GM18498 (cell line): ENCODE data around the gene HTN3.
A peak's percentile ranks its signal among the peaks of the same experiment; 100 is the strongest.
"Not testable (repeated sequence)": the region's sequence is repeated elsewhere in the genome, so short reads cannot be mapped to it uniquely, and the experiment has no call there.

Experiments used
- ATAC-seq: cut with Tn5 transposase; IDR thresholded peaks from one replicate; pipeline ENCODE4 v1.9.1; 2021; ENCODE audit warnings: mild to moderate bottlenecking, moderate library complexity; ENCODE audit not compliant: unreplicated experiment

HTN3 gene

GRCh38 chr4:70028159-70028558 lies at the start of gene HTN3:
Gene HTN3, plus strand, starts transcription at chr4:70028459. Its CDS starts 2,282 bp downstream, at chr4:70030741.
- ATAC-seq: not testable (repeated sequence)

DNA sequence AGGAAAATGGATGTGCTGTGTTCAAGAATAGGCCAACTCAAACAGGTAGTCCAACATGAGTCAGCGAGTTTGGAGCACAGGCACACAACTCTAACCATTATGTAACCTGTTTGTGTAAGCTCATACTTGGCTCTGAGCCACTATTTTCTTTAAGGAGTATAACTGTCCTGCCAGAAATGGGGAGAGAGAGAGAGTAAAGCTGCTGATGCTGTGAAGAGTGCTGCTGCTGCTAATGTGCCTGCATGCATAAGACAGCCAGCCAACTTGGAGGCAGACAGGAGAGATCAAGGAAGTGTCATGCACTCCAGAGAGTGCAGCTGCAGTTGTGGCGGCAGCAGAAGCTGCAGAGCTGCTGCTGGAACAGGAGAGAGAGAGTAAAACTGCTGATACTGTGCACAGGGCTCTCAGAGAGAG lies 44.2 kb upstream of the HTN3 start:
- no peak for ATAC-seq

- no peak for ATAC-seq
These were observed 41.6 kb upstream of the HTN3 start for GRCh38 chr4:69986663-69987062.

DNA sequence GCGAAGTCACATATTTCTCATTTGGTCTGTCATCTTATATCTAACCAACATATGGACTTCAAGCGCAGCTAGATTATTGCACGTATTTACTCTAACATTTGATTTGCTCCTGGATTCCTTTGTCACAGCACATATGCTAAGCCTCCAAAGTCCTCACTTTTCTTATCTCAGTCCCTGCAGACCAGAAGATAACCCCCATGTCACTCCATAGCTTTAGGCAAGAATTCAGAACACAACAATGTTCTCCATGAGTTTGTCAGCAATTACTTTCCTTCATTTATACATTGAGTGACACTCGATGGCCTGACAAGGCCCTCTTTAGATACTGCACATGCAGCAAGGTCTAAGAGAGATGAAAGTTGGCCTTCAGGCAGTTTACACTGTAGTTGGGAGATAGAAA lies 37.2 kb upstream of the HTN3 start:
- no peak for ATAC-seq

- ATAC-seq: no peak
These were observed 33.5 kb upstream of the HTN3 start for GRCh38 chr4:69994782-69995181.

DNA sequence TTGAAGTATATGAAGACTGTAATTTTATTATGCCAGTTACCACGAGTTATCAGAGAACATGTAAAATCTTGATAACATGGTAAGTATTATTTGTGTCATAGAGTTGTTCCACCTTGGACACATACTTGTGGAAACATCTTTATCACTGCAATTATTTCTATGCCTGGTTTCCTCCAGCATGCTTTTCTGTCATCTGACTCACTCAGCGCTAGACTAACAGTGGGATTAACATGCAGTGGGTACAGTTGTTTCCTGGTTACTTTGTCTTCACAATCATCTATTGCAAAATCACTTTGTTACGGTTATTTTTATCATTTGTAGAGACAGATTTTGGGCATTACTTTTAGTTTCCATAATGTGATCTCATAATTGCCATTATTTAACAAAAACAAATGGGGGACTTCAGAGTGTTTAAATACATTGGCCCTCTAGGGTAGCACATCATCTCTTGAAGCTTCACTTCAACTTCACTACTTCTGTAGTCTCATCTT lies 32.7 kb upstream of the HTN3 start, which contains the start of gene STATH:
Gene STATH, plus strand, starts transcription at position 441 of the 491 bp plus-strand sequence. CDS start 2,472 bp downstream, outside the sequence.
- ATAC-seq: no peak

GRCh38 chr4:69999420-69999819 lies 28.8 kb upstream of the HTN3 start:
- no peak for ATAC-seq

DNA sequence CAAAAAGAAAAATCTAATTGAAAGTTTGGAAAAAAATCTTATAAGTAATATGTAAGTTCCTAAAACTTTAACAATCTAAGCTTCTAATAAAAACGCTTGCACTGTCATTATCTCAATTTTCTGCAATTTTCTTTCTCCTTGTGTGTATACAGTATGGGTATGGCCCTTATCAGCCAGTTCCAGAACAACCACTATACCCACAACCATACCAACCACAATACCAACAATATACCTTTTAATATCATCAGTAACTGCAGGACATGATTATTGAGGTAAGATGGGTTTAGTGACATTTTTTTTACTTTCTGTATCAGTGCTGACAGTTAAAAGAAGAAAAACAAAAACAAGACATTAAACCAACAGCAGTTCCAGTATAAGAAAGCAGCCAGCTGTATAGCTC lies 27.5 kb upstream of the HTN3 start:
- no peak for ATAC-seq

GRCh38 chr4:70002507-70002906 lies 25.8 kb upstream of the HTN3 start:
- ATAC-seq: no peak

GRCh38 chr4:70008771-70009170 lies 19.5 kb upstream of the HTN3 start:
- ATAC-seq: no peak

DNA sequence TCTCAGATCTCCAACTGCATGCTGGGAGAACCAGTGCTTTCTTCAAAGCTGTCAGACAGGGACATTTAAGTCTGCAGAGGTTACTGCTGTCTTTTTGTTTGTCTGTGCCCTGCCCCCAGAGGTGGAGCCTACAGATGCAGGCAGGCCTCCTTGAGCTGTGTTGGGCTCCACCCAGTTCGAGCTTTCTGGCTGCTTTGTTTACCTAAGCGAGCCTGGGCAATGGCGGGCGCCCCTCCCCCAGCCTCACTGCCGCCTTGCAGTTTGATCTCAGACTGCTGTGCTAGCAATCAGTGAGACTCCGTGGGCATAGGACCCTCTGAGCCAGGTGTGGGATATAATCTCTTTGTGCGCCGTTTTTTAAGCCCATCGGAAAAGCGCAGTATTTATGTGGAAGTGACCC lies 9.3 kb upstream of the HTN3 start:
- not testable (repeated sequence) for ATAC-seq

GRCh38 chr4:70023218-70023617 lies 5.0 kb upstream of the HTN3 start:
- no peak for ATAC-seq

- ATAC-seq: no peak
These were observed 1.2 kb upstream of the HTN3 start for GRCh38 chr4:70027011-70027410.

DNA sequence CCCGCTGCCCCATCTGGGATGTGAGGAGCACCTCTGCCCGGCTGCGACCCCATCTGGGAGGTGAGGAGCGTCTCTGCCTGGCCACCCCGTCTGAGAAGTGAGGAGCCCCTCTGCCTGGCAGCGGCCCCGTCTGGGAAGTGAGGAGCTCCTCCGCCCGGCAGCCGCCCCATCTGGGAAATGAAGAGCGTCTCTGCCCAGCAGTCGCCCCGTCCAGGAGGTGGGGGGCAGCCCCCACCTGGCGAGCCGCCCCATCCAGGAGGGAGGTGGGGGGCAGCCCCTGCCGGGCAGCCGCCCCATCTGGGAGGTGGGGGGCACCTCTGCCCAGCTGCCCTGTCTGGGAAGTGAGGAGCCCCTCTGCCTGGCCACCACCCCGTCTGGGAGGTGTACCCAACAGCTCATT lies 9.3 kb downstream of the HTN3 start:
- not testable (repeated sequence) for ATAC-seq

DNA sequence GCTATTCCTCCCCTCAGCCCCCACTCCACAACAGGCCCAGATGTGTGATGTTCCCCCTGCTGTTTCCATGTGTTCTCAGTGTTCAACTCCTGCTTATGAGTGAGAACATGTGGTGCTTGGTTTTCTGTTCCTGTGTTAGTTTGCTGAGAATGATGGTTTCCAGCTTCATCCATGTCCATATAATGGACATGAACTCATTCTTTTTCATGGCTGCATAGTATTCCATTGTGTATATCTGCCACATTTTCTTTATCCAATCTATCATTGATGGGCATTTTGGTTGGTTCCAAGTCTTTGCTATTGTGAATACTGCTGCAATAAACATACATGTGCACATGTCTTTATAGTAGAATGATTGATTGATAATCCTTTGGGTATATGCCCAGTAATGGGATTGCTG lies 11.7 kb downstream of the HTN3 start:
- not testable (repeated sequence) for ATAC-seq

GRCh38 chr4:70041652-70042286 lies 13.5 kb downstream of the HTN3 start:
- ATAC-seq: no peak

- ATAC-seq: not testable (repeated sequence)
These were observed 21.9 kb downstream of the HTN3 start, which contains the start of gene HTN1 for GRCh38 chr4:70050138-70050537. Gene HTN1, plus strand, starts transcription at chr4:70050438. Its CDS starts 2,639 bp downstream, at chr4:70053077.

GRCh38 chr4:70056534-70056933 lies 28.3 kb downstream of the HTN3 start:
- not testable (repeated sequence) for ATAC-seq

GRCh38 chr4:70057651-70058050 lies 29.4 kb downstream of the HTN3 start:
- ATAC-seq: no peak

DNA sequence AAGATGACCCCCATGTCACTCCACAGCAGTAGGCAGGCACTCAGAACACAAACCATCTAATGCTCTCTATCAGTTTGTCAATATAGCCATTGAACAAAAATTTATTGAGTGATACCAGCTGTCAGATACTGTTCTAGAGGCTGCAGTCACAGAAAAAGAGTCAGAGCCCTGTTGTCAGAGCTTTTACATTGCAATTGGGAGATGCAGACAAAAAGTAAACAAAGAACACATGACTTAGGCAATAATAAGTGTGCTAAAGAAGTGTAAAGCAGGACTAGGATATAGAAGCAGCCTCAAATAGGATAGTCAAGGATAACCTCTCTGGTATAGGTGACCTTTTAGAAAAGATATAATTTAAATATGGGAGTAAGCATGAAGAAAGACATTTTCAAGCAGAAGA lies 30.9 kb downstream of the HTN3 start:
- ATAC-seq: no peak

GRCh38 chr4:70062000-70062399 lies 33.7 kb downstream of the HTN3 start:
- ATAC-seq: peak; percentile 91

DNA sequence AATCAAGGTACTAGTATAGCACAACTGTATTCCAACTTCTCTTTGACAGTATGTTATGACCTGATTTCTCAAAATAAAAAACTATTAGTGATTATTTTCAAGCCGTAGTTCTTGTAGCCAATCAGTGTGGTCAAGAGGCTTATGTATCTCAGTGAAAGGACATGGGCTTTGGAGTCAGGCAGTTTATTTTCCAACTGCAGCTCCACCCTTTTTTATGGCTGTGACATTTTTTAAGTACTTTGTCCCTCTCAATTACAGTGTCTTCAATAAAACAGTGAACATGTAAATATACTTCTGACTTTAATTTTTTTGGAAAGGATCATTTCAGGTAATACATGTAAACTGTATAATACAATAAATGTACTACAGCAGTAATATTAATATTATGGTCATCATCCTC lies 51.9 kb downstream of the HTN3 start:
- no peak for ATAC-seq
